Measurements from ENCODE around the gene PIGA. TPM values are rescaled to one million over a fixed set of nuclear protein-coding genes. Genes with fewer than 3 reads are reported as not detected.
"Not testable (repeated sequence)": the region's sequence is repeated elsewhere in the genome, so short reads cannot be mapped to it uniquely, and the experiment has no call there.

Gene PIGA
- total and polyA plus RNA-seq, 10 of the 15 experiments (the other 5 are each of a cell fraction or from before 2014, with no cell fraction given) = 4.9 to 24.1 (median 11.0) TPM

DNA sequence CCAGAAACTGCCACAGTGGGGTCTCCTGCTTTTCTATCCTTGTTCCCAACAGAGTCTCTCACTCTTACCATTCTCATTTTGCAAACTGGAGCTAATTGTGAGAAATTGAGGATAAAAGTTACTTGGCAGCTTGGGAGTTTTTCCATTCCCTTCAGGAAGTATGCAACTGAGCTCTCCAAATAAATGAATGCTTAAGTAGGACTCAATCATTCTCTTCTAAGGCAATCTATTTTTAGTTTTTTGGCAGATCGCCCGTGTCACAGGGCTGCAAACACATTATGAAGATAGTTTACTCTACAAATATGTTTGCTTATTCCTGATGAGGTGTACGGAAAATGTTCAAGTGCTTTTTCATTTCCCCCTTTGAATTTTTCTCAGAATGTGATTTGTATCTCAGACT lies 25.2 kb downstream of the PIGA start (continued):
- TF ChIP-seq, protein P1, sequence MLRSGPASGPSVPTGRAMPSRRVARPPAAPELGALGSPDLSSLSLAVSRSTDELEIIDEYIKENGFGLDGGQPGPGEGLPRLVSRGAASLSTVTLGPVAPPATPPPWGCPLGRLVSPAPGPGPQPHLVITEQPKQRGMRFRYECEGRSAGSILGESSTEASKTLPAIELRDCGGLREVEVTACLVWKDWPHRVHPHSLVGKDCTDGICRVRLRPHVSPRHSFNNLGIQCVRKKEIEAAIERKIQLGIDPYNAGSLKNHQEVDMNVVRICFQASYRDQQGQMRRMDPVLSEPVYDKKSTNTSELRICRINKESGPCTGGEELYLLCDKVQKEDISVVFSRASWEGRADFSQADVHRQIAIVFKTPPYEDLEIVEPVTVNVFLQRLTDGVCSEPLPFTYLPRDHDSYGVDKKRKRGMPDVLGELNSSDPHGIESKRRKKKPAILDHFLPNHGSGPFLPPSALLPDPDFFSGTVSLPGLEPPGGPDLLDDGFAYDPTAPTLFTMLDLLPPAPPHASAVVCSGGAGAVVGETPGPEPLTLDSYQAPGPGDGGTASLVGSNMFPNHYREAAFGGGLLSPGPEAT (IDR thresholded peaks at IDR 0.05; ENCODE audit: low read depth) = no peak
- TF ChIP-seq, protein P2, sequence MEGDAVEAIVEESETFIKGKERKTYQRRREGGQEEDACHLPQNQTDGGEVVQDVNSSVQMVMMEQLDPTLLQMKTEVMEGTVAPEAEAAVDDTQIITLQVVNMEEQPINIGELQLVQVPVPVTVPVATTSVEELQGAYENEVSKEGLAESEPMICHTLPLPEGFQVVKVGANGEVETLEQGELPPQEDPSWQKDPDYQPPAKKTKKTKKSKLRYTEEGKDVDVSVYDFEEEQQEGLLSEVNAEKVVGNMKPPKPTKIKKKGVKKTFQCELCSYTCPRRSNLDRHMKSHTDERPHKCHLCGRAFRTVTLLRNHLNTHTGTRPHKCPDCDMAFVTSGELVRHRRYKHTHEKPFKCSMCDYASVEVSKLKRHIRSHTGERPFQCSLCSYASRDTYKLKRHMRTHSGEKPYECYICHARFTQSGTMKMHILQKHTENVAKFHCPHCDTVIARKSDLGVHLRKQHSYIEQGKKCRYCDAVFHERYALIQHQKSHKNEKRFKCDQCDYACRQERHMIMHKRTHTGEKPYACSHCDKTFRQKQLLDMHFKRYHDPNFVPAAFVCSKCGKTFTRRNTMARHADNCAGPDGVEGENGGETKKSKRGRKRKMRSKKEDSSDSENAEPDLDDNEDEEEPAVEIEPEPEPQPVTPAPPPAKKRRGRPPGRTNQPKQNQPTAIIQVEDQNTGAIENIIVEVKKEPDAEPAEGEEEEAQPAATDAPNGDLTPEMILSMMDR (IDR thresholded peaks at IDR 0.05 in 2 of 3, conservative IDR thresholded peaks at IDR 0.05 in 1 of 3; ENCODE audit: control insufficient read depth in 2 of 3, extremely low read depth in 1 of 3, insufficient read depth in 1 of 3, low read depth in 3 of 3, low read length in 3 of 3) = no peak
- TF ChIP-seq NR2C2 (IDR thresholded peaks at IDR 0.05; ENCODE audit: borderline replicate concordance, control insufficient read depth, insufficient read length, low read depth) (no peak), RAD21 (IDR thresholded peaks at IDR 0.05; ENCODE audit: insufficient read depth, low read depth, low read length) (no peak)

DNA sequence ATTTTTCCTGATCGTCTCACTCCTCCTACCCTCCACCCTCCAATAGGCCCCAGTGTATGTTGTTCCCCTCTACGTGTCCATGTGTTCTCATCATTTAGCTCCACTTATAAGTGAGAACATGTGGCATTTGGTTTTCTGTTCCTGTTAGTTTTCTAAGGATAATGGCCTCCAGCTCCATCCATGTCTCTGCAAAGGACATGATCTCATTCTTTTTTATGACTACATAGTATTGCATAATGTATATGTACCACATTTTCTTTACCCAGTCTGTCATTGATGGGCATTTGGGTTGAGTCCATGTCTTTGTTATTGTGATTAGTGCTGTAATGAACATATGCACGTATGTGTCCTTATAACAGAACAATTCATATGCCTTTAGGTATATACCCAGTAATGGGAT lies 29.4 kb downstream of the PIGA start:
- ChIA-PET SMC1A (ENCODE audit: uncharacterized antibody, unreplicated experiment) (interaction anchor here (1.5 kb wide), 1 partner anchor 37 kb away, joined by 3 read pairs; no protein-coding TSS in a partner anchor), CTCF (interaction anchor here (1.2 kb wide), 1 partner anchor 43 kb away, joined by 3 read pairs; no protein-coding TSS in a partner anchor)
- H3K27ac ChIP-seq (ENCODE audit: control insufficient read depth, insufficient read depth); H3K79me2 ChIP-seq (ENCODE audit: control insufficient read depth, insufficient read depth, low read length); ATAC-seq; BruUV-seq (replicated peaks); H2AFZ ChIP-seq (ENCODE audit: control insufficient read depth, low read depth, low read length); DNase-seq (ENCODE audit: low read depth, low spot score); H3K9me3 ChIP-seq (replicated peaks; ENCODE audit: control insufficient read depth, insufficient read depth, low read length); H3K4me1 ChIP-seq (ENCODE audit: control insufficient read depth, insufficient read depth, low read length); H3K4me2 ChIP-seq (ENCODE audit: control insufficient read depth, insufficient read depth); intact Hi-C loops (cut with micrococcal nuclease; ENCODE audit: unreplicated experiment); H3K27me3 ChIP-seq (replicated peaks in 1 of 2; ENCODE audit: control insufficient read depth in 2 of 2, insufficient read depth in 2 of 2, low read length in 1 of 2); POLR2A ChIA-PET; in situ Hi-C loops (cut with MboI); H3K4me3 ChIP-seq; H3K36me3 ChIP-seq (ENCODE audit: control insufficient read depth in 2 of 2, insufficient read depth in 2 of 2, low read length in 1 of 2); H3K9ac ChIP-seq (ENCODE audit: control insufficient read depth, insufficient read depth, low read length); RAD21 ChIA-PET (ENCODE audit: unreplicated experiment); H4K20me1 ChIP-seq (ENCODE audit: control insufficient read depth, insufficient read depth); FAIRE-seq: not testable (repeated sequence)
- WGBS (ENCODE audit: insufficient coverage, insufficient replicate concordance, low lambda C conversion rate, missing lambda C conversion rate) = 48% methylated on average over 3 of the region's 3 CpGs

Data from GM12878 (cell line).